ENCODE results near the gene BPTF.
A peak's percentile ranks its signal among the peaks of the same experiment; 100 is the strongest.
"Not testable (repeated sequence)": the region's sequence is repeated elsewhere in the genome, so short reads cannot be mapped to it uniquely, and the experiment has no call there.

Gene BPTF

DNA sequence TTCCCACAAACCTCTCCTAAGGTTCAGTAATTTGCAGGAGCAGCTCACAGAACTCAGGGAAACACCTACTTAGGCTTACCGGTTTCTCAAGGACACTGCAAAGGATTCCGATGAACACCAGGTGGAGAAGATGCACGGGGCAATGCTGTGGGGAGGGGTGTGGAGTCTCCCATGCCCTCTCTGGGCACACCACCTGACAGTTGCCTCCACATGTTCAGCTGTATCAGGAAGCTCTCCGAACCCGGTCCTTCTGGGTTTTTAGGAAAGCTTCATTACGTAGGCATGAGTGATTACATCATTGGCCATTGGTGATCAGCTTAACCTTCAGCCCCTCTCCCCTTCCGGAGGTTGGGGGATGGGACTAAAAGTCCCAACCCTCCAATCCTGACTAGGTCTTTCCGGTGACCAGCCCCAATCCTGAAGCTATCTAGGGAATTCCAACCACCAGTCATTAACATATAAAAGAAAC lies 149.3 kb downstream of the BPTF start:
- DNase-seq, result no peak

GRCh38 chr17:67976306-67976705 lies 151.0 kb downstream of the BPTF start:
- DNase-seq, result not testable (repeated sequence)

- DNase-seq, result no peak
Observed at GRCh38 chr17:67980456-67980855, 155.2 kb downstream of the BPTF start.

DNA sequence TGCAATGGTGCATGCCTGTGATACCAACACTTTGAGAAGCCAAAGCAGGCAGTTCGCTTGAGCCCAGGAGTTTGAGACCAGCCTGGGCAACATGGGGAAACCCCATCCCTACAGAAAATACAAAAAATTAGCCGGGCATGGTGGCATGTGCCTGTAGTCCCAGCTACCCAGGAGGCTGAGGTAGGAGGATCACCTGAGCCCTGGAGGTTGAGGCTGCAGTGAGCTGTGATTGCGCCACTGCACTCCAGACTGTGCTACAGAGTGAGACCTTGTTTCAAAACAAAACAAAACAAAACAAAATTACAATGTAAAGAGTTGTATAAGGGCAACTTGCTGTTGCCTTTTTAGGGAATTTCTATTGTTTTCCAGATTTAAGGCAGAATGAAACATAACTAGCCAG lies 155.6 kb downstream of the BPTF start:
- not testable (repeated sequence) for DNase-seq

DNA sequence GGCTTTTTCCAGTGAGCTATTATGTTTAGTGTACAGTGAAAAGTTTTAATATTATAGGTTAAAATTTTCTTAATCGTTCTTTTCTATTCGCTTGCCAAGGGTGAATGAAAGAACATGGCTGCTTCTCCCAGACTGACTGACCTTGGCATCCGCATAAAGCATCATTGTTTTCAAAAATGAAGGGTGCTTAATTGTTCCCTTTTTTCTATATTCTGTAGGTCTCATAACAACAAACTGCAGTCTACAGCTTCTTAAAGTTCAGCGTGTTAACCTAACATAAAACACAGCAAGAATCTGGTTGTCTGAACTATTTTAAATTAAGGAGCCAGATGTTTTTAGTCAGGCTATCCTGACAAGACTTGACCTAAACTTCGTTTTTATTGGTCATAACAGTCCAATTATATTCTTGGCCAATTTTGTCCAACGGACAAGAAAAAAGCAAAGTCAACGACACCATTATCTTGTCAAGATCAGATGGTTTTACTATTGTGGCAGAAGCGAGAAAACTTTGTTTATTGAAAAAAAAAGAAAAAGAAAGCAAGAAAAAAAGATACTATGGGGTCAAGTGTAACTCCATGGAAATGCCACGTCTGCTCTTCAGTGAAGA lies 156.8 kb downstream of the BPTF start:
- DNase-seq, result no peak

GRCh38 chr17:67982686-67983382 lies 157.5 kb downstream of the BPTF start:
- DNase-seq, result no peak

DNA sequence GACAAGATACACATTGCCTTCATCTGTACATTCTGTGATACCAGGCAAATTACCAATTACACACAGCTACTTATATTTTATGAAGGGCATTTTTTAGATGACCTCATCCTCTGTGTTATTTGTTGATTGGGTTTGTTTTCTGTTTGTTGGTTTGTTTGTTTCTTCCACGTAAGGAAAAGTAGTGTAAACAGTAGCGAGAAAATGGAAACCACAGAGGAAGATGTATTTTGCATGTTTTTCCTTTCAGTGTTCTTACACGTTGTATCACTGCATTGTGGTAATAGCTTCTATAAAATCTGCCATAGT lies 158.0 kb downstream of the BPTF start:
- DNase-seq, result no peak

DNA sequence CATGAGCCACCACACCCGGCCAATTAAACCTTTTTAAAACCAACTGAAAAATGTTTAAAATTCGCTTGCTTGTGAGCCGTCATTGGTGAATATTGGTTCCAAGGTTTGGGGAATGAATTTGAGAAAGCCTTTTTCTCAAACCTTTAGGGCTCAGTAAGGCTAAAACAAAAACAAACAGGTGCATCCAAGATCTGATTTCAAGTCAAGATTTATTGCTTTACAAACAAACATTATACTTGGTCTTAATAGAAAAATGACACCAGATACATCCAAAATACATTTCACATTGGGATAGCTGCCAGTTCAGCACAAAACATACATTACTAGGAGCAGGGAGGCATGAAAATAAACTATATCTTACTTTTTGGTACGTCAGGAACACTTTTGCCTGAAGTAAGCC lies 165.6 kb downstream of the BPTF start:
- no peak for DNase-seq

- DNase-seq, result no peak
Observed at GRCh38 chr17:67992548-67993152, 167.3 kb downstream of the BPTF start.

GRCh38 chr17:67993153-67993997 lies 168.1 kb downstream of the BPTF start:
- DNase-seq, result no peak

GRCh38 chr17:67993998-67994361 lies 168.7 kb downstream of the BPTF start:
- no peak for DNase-seq

GRCh38 chr17:67994817-67995569 lies 169.7 kb downstream of the BPTF start:
- DNase-seq, result peak; percentile 41

- no peak for DNase-seq
Observed at GRCh38 chr17:67995570-67996263, 170.4 kb downstream of the BPTF start.

GRCh38 chr17:67996301-67997171 lies 171.2 kb downstream of the BPTF start, which contains the start of gene C17orf58:
TSS of gene C17orf58 (minus strand) at chr17:67996469. CDS start at chr17:67996198, 271 bp downstream.
- not testable (repeated sequence) for DNase-seq

GRCh38 chr17:67998466-67998865 lies 173.2 kb downstream of the BPTF start:
- DNase-seq, result no peak

- DNase-seq, result no peak
Observed at GRCh38 chr17:67999291-67999911, 174.1 kb downstream of the BPTF start.

GRCh38 chr17:68004201-68004600 lies 178.9 kb downstream of the BPTF start:
- DNase-seq, result no peak

- no peak for DNase-seq
Observed at GRCh38 chr17:68006797-68007196, 181.5 kb downstream of the BPTF start.

DNA sequence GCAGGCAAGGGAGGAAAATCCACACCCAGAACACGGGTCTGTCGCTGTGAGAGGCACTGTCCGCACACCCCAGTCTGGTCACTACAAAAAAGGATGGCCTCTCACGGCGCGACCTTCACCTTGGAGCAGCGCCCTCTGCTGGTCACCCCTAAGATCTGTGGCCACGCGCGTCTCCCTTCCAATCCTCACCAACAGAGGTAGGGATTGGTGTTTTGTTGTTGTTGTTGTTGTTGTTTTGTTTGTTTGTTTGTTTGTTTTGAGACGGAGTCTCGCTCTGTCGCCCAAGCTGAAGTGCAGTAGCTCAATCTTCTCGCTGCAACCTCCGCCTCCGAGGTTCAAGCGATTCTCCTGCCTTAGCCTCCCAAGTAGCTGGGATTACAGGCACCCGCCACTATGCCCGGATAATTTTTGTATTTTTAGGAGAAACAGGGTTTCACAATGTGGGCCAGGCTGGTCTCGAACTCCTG lies 185.9 kb downstream of the BPTF start:
- no peak for DNase-seq

GRCh38 chr17:68013385-68013784 lies 188.1 kb downstream of the BPTF start:
- DNase-seq, result no peak
